Measurements from ENCODE around the gene HNRNPDL.
"Not testable (repeated sequence)": the region's sequence is repeated elsewhere in the genome, so short reads cannot be mapped to it uniquely, and the experiment has no call there.

The HNRNPDL gene

DNA sequence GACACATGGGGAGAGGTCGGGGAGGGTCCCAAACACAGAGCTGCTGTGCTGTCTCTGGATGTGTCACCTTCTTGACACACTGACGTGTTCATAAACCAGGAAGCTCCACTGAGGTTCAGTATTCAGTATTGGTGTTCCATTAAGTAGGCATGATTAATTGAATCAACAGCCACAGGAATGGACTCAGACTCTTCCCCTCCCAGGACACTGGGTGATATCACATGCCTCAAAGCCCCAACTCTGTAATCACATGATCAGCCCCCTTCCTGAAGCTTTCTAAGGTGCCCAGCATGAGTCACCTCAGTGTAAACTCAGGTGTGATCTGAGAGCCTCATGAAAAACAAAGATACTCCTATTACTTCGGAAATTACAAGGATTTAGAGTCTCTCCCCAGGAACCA, 35.4 kb downstream of the HNRNPDL start:
- H4K20me1 ChIP-seq (ENCODE audit: low read depth, low read length) = no peaks in the 10 kb centered on the region
- no peaks in the 10 kb centered on the region for H3K9me3 ChIP-seq (ENCODE audit: insufficient read depth, low read length)
- no peaks in the 10 kb centered on the region for H3K79me2 ChIP-seq (ENCODE audit: insufficient read depth, low read length)
- no peak overlapping the region for H3K4me3 ChIP-seq (ENCODE audit: insufficient read depth, low read length, poor library complexity, severe bottlenecking)
- no peak overlapping the region for H3K9ac ChIP-seq (ENCODE audit: low read length)
- no peaks in the 10 kb centered on the region for H3F3A ChIP-seq (ENCODE audit: insufficient read depth)
- no peaks in the 10 kb centered on the region for H3K36me3 ChIP-seq (ENCODE audit: low read length)
- no peaks in the 10 kb centered on the region for H3K9me2 ChIP-seq (replicated peaks; ENCODE audit: insufficient read depth, low read length)
- no peak overlapping the region for H3K4me2 ChIP-seq (ENCODE audit: low read depth, low read length, poor library complexity, severe bottlenecking)
- no peaks in the 10 kb centered on the region for H3K27me3 ChIP-seq (ENCODE audit: low read length)
- no peak overlapping the region for H2AFZ ChIP-seq (ENCODE audit: low read depth, low read length, severe bottlenecking)
- TF ChIP-seq, protein P1, sequence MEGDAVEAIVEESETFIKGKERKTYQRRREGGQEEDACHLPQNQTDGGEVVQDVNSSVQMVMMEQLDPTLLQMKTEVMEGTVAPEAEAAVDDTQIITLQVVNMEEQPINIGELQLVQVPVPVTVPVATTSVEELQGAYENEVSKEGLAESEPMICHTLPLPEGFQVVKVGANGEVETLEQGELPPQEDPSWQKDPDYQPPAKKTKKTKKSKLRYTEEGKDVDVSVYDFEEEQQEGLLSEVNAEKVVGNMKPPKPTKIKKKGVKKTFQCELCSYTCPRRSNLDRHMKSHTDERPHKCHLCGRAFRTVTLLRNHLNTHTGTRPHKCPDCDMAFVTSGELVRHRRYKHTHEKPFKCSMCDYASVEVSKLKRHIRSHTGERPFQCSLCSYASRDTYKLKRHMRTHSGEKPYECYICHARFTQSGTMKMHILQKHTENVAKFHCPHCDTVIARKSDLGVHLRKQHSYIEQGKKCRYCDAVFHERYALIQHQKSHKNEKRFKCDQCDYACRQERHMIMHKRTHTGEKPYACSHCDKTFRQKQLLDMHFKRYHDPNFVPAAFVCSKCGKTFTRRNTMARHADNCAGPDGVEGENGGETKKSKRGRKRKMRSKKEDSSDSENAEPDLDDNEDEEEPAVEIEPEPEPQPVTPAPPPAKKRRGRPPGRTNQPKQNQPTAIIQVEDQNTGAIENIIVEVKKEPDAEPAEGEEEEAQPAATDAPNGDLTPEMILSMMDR (IDR thresholded peaks at IDR 0.05; ENCODE audit: insufficient read depth, low read length, poor library complexity, severe bottlenecking) = no peak
- no peak for TF ChIP-seq EZH2phosphoT487 (conservative IDR thresholded peaks at IDR 0.05; ENCODE audit: low read length)
- no peak overlapping the region for H3K27ac ChIP-seq (ENCODE audit: low read depth, low read length)

DNA sequence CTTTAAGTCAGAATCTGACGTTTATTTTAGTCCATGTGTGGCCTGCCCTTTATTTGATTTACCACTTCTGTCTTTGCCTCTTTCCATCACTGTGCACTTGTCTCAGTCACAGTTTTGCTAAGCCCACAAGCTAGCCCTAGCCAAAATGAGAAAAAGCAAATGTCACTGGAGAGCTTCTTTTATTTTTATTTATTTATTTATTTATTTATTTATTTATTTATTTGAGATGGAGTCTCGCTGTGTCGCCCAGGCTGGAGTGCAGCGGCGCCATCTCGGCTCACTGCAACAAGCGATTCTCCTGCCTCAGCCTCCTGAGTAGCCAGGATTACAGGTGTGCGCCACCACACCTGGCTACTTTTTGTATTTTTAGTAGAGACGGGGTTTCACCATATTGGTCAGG, 40.2 kb downstream of the HNRNPDL start:
- not testable (repeated sequence) for H3K79me2 ChIP-seq (ENCODE audit: insufficient read depth, low read length); H3K27me3 ChIP-seq (ENCODE audit: low read length); H3K36me3 ChIP-seq (ENCODE audit: low read length); H3K27ac ChIP-seq (ENCODE audit: low read depth, low read length); H2AFZ ChIP-seq (ENCODE audit: low read depth, low read length, severe bottlenecking); H3K4me3 ChIP-seq (ENCODE audit: insufficient read depth, low read length, poor library complexity, severe bottlenecking); H3K9ac ChIP-seq (ENCODE audit: low read length); H3K9me3 ChIP-seq (ENCODE audit: insufficient read depth, low read length); H3F3A ChIP-seq (ENCODE audit: insufficient read depth); H4K20me1 ChIP-seq (ENCODE audit: low read depth, low read length); H3K4me2 ChIP-seq (ENCODE audit: low read depth, low read length, poor library complexity, severe bottlenecking); H3K9me2 ChIP-seq (replicated peaks; ENCODE audit: insufficient read depth, low read length)

DNA sequence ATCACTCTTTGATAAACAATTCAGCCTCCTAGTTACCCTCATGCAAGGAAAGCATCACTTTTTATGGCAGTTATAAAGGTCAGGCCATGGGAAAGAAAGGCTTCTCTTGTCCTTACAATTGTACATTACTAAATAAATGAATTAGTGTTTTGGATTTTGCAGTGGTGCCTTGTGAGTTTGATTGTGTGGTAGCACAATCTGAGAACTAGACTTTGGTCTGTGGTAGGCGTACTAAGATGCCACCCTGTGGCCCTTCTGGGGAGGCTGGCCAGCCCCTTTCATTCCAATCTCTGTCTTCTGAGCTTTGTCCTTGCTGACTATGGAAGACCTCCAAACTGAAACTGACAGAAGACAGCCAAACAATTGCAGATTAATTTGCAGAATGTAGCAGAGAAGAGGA, 41.9 kb downstream of the HNRNPDL start:
- TF ChIP-seq, protein P1 (IDR thresholded peaks at IDR 0.05; ENCODE audit: insufficient read depth, low read length, poor library complexity, severe bottlenecking) = no peak
- TF ChIP-seq EZH2phosphoT487 (conservative IDR thresholded peaks at IDR 0.05; ENCODE audit: low read length) = no peak

DNA sequence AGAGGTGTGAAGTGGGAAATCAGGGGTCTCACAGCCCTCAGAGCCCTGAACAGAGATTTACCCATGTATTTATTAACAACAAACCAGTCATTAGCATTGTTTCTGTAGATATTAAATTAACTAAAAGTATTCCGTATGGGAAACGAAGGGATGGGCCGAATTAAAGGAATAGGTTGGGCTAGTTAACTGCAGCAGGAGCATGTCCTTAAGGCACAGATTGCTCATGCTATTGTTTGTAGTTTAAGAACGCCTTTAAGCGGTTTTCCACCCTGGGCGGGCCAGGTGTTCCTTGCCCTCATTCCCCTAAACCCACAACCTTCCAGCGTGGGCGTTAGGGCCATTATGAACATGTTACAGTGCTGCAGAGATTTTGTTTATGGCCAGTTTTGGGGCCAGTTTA, 44.0 kb downstream of the HNRNPDL start:
- not testable (repeated sequence) for H4K20me1 ChIP-seq (ENCODE audit: low read depth, low read length); H3K9me2 ChIP-seq (replicated peaks; ENCODE audit: insufficient read depth, low read length); H3K4me3 ChIP-seq (ENCODE audit: insufficient read depth, low read length, poor library complexity, severe bottlenecking); H3K9me3 ChIP-seq (ENCODE audit: insufficient read depth, low read length); H3F3A ChIP-seq (ENCODE audit: insufficient read depth); H3K9ac ChIP-seq (ENCODE audit: low read length); H3K27ac ChIP-seq (ENCODE audit: low read depth, low read length); H3K79me2 ChIP-seq (ENCODE audit: insufficient read depth, low read length); H3K36me3 ChIP-seq (ENCODE audit: low read length); H3K4me2 ChIP-seq (ENCODE audit: low read depth, low read length, poor library complexity, severe bottlenecking); H3K27me3 ChIP-seq (ENCODE audit: low read length); H2AFZ ChIP-seq (ENCODE audit: low read depth, low read length, severe bottlenecking)

More for the DNA sequence above, 41.9 kb downstream of the HNRNPDL start:
- H3K4me3 ChIP-seq (ENCODE audit: insufficient read depth, low read length, poor library complexity, severe bottlenecking) = no peak overlapping the region
- no peaks in the 10 kb centered on the region for H3K9me3 ChIP-seq (ENCODE audit: insufficient read depth, low read length)
- no peaks in the 10 kb centered on the region for H3K36me3 ChIP-seq (ENCODE audit: low read length)
- H3K27ac ChIP-seq (ENCODE audit: low read depth, low read length) = no peak overlapping the region
- no peak overlapping the region for H3K4me2 ChIP-seq (ENCODE audit: low read depth, low read length, poor library complexity, severe bottlenecking)
- no peaks in the 10 kb centered on the region for H3F3A ChIP-seq (ENCODE audit: insufficient read depth)
- H3K9me2 ChIP-seq (replicated peaks; ENCODE audit: insufficient read depth, low read length) = no peaks in the 10 kb centered on the region
- H4K20me1 ChIP-seq (ENCODE audit: low read depth, low read length) = no peaks in the 10 kb centered on the region
- H3K27me3 ChIP-seq (ENCODE audit: low read length) = no peaks in the 10 kb centered on the region
- H2AFZ ChIP-seq (ENCODE audit: low read depth, low read length, severe bottlenecking) = no peak overlapping the region
- H3K9ac ChIP-seq (ENCODE audit: low read length) = no peak overlapping the region
- H3K79me2 ChIP-seq (ENCODE audit: insufficient read depth, low read length) = no peaks in the 10 kb centered on the region

Measured in SU-DHL-6 (cell line).